Stomach (tissue), 9 donors: ENCODE data around the gene SIX2. TPM values are rescaled to one million over a fixed set of nuclear protein-coding genes. Genes with fewer than 3 reads are reported as not detected.

Source experiments
- DNase-seq, 2 donors: peaks; one replicate each; pipeline versions ENCODE4 v3.0.0 to v3.0.0-alpha.2; 2013 to 2019
- H3K27ac ChIP-seq, 5 donors: fragments of 200-600 bp in 4 of 5; sonication (generic) in 4 of 5; one replicate each; pipeline ENCODE4 v1.5.1; 2013 to 2019; ENCODE audit warnings: mild to moderate bottlenecking in 1 of 5, moderate library complexity in 1 of 5
- H3K27me3 ChIP-seq, 3 donors: fragments of 200-600 bp; sonication (generic); one replicate each; pipeline ENCODE4 v1.5.1; 2017 to 2019; ENCODE audit warnings: mixed run types in 1 of 3
- H3K36me3 ChIP-seq, 4 donors: fragments of 200-600 bp; sonication (generic); 1 replicate in 3 of 4; 2 replicates in 1 of 4; pipeline ENCODE4 v1.5.1; 2016 to 2019
- H3K4me1 ChIP-seq, 4 donors: fragments of 200-600 bp; sonication (generic); one replicate each; pipeline ENCODE4 v1.5.1; 2016 to 2019
- H3K4me3 ChIP-seq, 4 donors: fragments of 200-600 bp; sonication (generic) in 3 of 4; one replicate each; pipeline ENCODE4 v1.5.1; 2016 to 2019; ENCODE audit warnings: mild to moderate bottlenecking in 1 of 4
- H3K9me3 ChIP-seq, 4 donors: fragments of 200-600 bp; sonication (generic); one replicate each; pipeline ENCODE4 v1.5.1; 2016 to 2019
- CTCF ChIP-seq, 7 experiments: fragments of 450-650 bp in 4 of 7; fragments of 200-600 bp in 3 of 7; sonication (generic) in 3 of 7; IDR thresholded peaks; one replicate each; pipeline ENCODE4 v1.5.1; 2016 to 2019; ENCODE audit warnings: antibody characterized with exemption in 7 of 7, control low read depth in 2 of 7, mild to moderate bottlenecking in 1 of 7
- EP300 ChIP-seq: sonication (generic); formaldehyde crosslinking; IDR thresholded peaks from one replicate; pipeline ENCODE4 v1.6.1; 2017; ENCODE audit warnings: antibody characterized with exemption
- POLR2A ChIP-seq, 4 donors: fragments of 450-650 bp; IDR thresholded peaks; one replicate each; pipeline ENCODE4 v1.6.1; 2016; ENCODE audit warnings: antibody characterized with exemption in 4 of 4, control low read depth in 2 of 4, mild to moderate bottlenecking in 1 of 4, moderate library complexity in 1 of 4
- POLR2AphosphoS5 ChIP-seq, 3 donors: sonication (generic); formaldehyde crosslinking; IDR thresholded peaks; one replicate each; pipeline ENCODE4 v1.6.1; 2016; ENCODE audit warnings: antibody characterized with exemption in 3 of 3
- WGBS, 5 donors: extraction: QIAGEN DNeasy Blood & Tissue Kit in 3 of 5; methylation state at CpG; one replicate each; pipeline versions ENCODE4 v1.1.5 to v1.1.7; 2013 to 2018; 5-methylcytosine and 5-hydroxymethylcytosine counted together
- intact Hi-C: fragments of 100-400 bp; cut with DNase I; formaldehyde crosslinking; loops from one replicate; pipeline ENCODE4 v1.15.1; 2023; ENCODE audit warnings: low total_unique reads
- polyA plus RNA-seq, 3 donors: library from polyadenylated mRNA; stranded (reverse); fragments of 200-250 nt; gene quantifications; one replicate each; pipeline ENCODE4 v1.2.3, GENCODE V29; 2013
- total RNA-seq, 5 donors: library from RNA; depleted of rRNA; stranded (reverse); fragments of >200 nt; gene quantifications; one replicate each; pipeline versions ENCODE4 v1.1.0 to v1.2.3, GENCODE V29; 2014 to 2016
- donor health status: healthy with polysubstance abuse.
- donor health status: Bipolar disorder and iron deficiency.
- donor health status: healthy.

The SIX2 gene
- total and polyA plus RNA-seq, 8 donors: 0.20 to 17.9 (median 6.2) TPM; not detected in 1

DNA sequence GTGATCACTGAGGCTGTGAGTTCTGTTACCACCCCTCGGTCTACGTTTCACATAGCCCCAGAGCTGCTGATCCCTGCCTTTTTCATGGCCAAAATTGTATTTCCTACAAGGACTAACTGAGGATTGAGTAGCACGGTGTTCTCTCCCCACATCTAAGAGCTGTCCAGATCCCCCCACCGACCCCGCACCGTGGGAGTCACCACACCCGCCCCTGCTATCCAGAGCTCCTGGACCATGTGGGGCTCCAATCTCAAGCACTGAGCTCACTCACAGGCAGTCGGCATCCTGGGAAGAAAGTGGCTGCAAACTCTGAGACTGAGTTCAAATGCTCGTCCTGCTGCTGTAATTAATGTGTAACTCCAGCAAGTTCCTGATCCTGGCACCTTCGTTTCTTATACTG is 9.7 kb downstream of the SIX2 start:
- Histone ChIP-seq H3K27ac (no peak overlapping the region), H3K9me3 (no peaks in the 10 kb centered on the region), H3K36me3 (peaks cover 0 to 2% (median 0%) of the 10 kb centered on the region in 4 donors), H3K27me3 (peaks cover 0 to 92% (median 63%) of the 10 kb centered on the region in 3 donors), H3K4me1 (peaks cover 7 to 28% (median 25%) of the 10 kb centered on the region in 4 donors), H3K4me3 (no peak overlapping the region)
- intact Hi-C loops: no loop called here
- 62 to 82% (median 72%) methylated on average over 5 to 10 of the region's 10 CpGs for WGBS, 5 donors
- DNase-seq: no peak
- TF ChIP-seq POLR2AphosphoS5 (IDR thresholded peaks at IDR 0.05) (no peak), CTCF (IDR thresholded peaks at IDR 0.05) (no peak), EP300 (no peak), POLR2A (IDR thresholded peaks at IDR 0.05) (no peak)

GRCh38 chr2:44997963-44998362 is 11.3 kb downstream of the SIX2 start:
- intact Hi-C loops: no loop called here
- no peak overlapping the region for H3K27ac ChIP-seq
- H3K36me3 ChIP-seq: no peaks in the 10 kb centered on the region
- no peak overlapping the region for H3K4me3 ChIP-seq
- no peak for DNase-seq
- WGBS, 5 donors: 76 to 95% (median 87%) methylated on average over 1 of the region's 1 CpG
- H3K9me3 ChIP-seq: no peaks in the 10 kb centered on the region
- TF ChIP-seq POLR2A (IDR thresholded peaks at IDR 0.05): no peak
- TF ChIP-seq EP300: no peak
- peaks cover 0 to 91% (median 47%) of the 10 kb centered on the region in 3 donors for H3K27me3 ChIP-seq
- peaks cover 3 to 17% (median 14%) of the 10 kb centered on the region in 4 donors for H3K4me1 ChIP-seq

DNA sequence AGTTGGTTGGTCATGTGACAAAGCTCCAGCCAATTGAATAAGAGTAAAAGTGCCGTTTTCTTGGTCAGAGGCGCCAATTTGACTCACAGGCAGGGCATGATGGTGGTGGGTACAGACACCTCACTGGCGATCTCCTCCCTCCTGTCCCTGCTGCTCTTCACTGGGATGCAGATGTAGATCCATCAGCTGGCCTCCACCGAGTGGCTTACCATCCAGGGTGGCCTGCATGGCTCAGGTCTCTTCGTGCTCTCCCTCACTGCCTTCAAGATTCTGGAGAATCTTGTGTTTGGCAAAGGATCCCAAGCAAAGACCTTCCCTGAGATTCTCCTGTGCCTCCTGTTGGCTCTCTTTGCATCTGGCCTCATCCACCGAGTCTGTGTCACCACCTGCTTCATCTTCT is 12.9 kb downstream of the SIX2 start:
- WGBS, 5 donors: 68 to 90% (median 82%) methylated on average over 6 of the region's 6 CpGs
- TF ChIP-seq EP300 (no peak), CTCF (IDR thresholded peaks at IDR 0.05) (no peak), POLR2A (IDR thresholded peaks at IDR 0.05) (no peak), POLR2AphosphoS5 (IDR thresholded peaks at IDR 0.05) (no peak)
- Histone ChIP-seq H3K36me3 (no peaks in the 10 kb centered on the region), H3K4me1 (peaks cover 3 to 12% (median 10%) of the 10 kb centered on the region in 4 donors), H3K4me3 (no peak overlapping the region), H3K9me3 (peaks cover 0 to 3% (median 0%) of the 10 kb centered on the region in 4 donors), H3K27me3 (peaks cover 0 to 79% (median 31%) of the 10 kb centered on the region in 3 donors), H3K27ac (no peak overlapping the region)
- intact Hi-C loops: no loop called here
- DNase-seq: no peak

GRCh38 chr2:44994377-44994776 is 14.9 kb downstream of the SIX2 start:
- peaks cover 0 to 59% (median 11%) of the 10 kb centered on the region in 3 donors for H3K27me3 ChIP-seq
- no peaks in the 10 kb centered on the region for H3K36me3 ChIP-seq
- no peaks in the 10 kb centered on the region for H3K4me1 ChIP-seq
- H3K4me3 ChIP-seq: no peak overlapping the region
- peaks cover 0 to 3% (median 0%) of the 10 kb centered on the region in 4 donors for H3K9me3 ChIP-seq
- WGBS, 5 donors: 89 to 97% (median 93%) methylated on average over 1 of the region's 1 CpG
- intact Hi-C loops: no loop called here
- TF ChIP-seq CTCF (IDR thresholded peaks at IDR 0.05): no peak
- no peak for TF ChIP-seq EP300
- no peak for TF ChIP-seq POLR2AphosphoS5 (IDR thresholded peaks at IDR 0.05)
- TF ChIP-seq POLR2A (IDR thresholded peaks at IDR 0.05): no peak
- peak in 1 of 2 donors; percentile 4 for DNase-seq
- H3K27ac ChIP-seq: no peak overlapping the region

DNA sequence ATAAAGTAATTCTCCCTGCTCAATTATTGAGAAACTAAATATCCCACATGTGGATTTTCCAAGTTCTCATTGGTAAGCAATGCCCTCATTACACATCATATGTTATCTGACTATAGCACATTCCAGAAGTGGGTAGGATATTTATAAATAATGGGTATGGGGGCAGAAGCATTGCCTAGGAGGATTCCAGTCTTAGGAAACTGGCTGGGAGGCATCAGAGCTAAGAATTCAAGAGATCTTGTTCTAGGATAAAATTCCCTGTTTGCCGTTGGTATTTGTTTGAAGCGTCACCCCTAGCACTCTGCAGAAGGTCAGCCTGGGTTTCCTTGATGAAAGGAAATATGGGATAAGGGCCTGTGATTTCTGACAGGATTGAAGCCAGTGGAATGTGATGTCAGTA is 20.1 kb downstream of the SIX2 start:
- intact Hi-C loops: no loop called here
- Histone ChIP-seq H3K27ac (no peak overlapping the region), H3K4me3 (no peak overlapping the region), H3K27me3 (peaks cover 0 to 15% (median 0%) of the 10 kb centered on the region in 3 donors), H3K9me3 (peaks cover 4 to 15% (median 14%) of the 10 kb centered on the region in 4 donors), H3K36me3 (no peaks in the 10 kb centered on the region), H3K4me1 (no peaks in the 10 kb centered on the region)
- no peak for DNase-seq
- TF ChIP-seq POLR2A (IDR thresholded peaks at IDR 0.05) (no peak), EP300 (no peak), POLR2AphosphoS5 (IDR thresholded peaks at IDR 0.05) (no peak), CTCF (IDR thresholded peaks at IDR 0.05) (no peak)
- WGBS, 5 donors: 66 to 85% (median 81%) methylated on average over 2 of the region's 2 CpGs
